ENCODE measurements around the gene PRDX2.
"Not testable (repeated sequence)": the region's sequence is repeated elsewhere in the genome, so short reads cannot be mapped to it uniquely, and the experiment has no call there.

The PRDX2 gene

DNA sequence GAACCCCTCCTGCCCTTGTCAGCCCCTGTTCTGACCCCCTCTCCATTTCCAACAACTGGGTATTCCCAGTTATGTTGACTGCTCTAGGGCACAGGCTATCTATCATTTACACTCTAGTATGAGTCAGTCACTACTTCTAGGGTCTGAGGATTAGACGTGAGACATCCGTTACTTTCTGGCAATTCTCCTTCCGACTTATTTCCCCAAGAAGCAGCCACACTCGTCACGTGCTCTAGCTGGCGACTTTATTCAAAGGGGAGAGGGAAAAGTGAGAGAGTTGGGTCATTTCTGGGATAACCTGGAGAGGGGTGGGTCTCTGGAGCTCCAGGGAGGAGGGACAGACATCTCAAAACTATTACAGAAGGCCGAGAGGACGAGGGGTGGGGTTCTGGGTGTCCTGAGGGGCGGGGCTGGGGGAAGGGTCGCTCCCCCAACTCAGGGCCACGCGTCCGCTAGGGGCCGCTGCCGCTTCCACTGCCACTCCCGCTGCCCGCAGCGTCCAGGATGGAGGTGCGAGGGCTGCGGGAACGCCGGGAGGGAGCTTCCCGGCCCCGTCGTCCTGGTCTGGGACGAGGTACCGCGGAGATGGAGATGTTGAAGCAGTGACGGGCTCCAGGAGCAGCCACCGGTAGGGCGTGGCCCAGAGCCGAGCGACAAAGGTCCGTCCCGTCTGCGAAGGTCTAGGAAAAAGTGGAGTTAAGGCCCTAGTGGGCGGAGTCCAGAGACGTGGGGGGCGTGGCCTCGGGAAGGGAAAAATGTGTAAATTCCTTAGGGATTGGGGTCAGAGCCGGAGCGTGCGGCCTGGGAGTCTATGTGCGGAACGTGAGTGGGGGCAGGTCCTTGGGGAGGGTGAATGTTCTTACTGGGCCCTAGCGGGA lies 23.9 kb upstream of the PRDX2 start:
- DNase-seq (ENCODE audit: low read depth in 2 of 2): no peak

DNA sequence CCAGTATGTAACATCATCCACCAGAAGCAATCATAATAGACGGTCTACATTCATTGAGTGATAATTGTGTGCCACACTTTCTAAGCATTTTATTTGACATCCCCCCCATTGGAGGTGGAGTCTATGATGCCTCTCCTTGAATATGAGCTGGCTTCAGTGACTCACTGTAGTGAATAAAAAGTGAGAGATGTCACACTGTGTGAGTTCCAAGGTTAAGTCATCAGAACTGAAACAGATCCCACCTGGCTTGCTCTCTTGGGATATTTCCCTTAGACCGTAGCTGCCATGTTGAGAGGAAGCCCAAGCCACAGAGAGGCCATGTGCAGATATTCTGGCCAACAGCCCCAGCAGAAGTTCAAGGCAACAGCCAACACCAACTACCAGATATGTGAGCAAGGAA lies 20.2 kb upstream of the PRDX2 start:
- DNase-seq (ENCODE audit: low read depth in 2 of 2): no peak

DNA sequence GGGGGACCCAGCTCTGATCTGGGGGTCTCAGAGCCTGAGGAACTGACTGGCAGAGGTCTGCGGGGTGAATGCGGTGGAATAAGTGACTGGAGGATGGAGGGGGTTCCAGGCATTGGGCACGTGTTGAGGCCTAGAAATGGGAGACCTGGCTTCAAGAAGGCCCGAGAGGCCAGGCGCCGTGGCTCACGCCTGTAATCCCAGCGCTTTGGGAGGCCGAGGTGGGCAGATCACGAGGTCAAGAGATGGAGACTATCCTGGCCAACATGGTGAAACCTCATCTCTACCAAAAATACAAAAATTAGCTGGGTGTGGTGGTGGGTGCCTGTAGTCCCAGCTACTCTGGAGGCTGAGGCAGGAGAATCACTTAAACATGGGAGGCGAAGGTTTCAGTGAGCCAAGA lies 16.2 kb upstream of the PRDX2 start:
- not testable (repeated sequence) for DNase-seq (ENCODE audit: low read depth in 2 of 2)

DNA sequence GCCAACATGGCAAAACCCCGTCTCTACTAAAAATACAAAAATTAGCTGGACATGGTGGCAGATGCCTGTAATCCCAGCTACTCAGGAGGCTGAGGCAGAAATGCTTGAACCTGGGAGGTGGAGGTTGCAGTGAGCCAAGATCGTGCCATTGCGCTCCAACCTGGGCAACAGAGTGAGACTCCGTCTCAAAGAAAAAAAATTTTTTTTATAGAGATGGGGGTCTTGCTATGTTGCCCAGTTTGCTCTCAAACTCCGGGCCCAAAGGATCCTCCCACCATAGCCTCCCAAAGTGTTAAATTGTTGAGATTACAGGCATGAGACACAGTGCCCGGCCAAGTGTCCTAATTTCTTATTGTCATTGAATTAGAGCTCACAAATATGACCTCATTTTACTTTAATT lies 15.6 kb upstream of the PRDX2 start:
- not testable (repeated sequence) for DNase-seq (ENCODE audit: low read depth in 2 of 2)

DNA sequence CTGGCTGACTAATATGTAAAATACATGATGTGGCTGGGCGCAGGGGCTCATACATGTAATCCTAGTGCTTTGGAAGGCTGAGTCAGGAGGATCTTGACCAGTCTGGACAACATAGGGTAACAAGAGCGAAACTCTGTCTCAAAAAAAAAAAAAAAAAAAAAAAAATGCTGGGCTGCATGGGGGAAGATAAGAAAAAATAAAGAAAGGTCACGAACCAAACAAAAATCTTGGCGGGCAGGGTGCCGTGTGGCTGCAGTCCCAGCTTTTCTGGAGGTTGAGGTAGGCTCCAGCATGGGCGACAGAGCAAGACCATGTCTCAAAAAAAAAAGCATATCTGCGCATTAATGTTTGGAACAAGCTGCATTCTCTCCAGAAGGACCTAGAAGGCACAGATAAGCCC lies 13.5 kb upstream of the PRDX2 start:
- DNase-seq (ENCODE audit: low read depth in 2 of 2): no peak

DNA sequence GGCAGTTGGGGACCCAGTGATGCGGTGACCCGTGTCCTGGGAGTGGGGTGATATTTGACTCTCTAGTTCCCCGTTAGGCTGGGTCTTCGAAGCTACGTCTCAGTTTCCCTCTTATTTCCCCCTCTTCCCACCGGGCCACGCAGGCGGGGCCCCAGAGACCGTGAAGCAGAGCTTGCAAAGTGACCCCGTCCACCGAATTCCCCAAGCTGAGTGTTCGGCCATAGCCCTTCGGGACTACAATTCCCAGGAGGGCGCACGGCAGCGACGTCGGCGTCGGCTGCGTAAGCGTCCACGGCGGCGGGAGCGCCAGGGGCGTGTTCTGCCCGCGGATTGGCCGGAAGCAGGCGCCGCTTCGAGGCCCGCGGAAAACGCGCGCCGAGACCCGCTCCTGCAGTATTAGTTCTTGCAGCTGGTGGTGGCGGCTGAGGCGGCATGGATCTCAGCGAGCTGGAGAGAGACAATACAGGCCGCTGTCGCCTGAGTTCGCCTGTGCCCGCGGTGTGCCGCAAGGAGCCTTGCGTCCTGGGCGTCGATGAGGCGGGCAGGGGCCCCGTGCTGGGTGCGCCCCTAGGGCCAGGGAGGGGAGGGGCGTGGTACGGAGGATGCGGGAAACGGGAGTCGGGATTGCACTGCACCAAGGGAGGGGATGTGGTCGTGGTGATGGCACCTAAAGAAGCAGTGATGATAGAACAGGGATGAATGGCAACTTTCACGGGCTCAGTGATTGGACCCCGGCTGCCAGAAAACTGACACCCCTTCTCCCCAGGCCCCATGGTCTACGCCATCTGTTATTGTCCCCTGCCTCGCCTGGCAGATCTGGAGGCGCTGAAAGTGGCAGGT lies 4.9 kb upstream of the PRDX2 start, which contains the start of gene RNASEH2A:
TSS of gene RNASEH2A (plus strand) at position 343 of the 840 bp plus-strand sequence. CDS start at position 433, 90 bp downstream.
- peak; percentile 71 to 74 for DNase-seq (ENCODE audit: low read depth in 2 of 2)

DNA sequence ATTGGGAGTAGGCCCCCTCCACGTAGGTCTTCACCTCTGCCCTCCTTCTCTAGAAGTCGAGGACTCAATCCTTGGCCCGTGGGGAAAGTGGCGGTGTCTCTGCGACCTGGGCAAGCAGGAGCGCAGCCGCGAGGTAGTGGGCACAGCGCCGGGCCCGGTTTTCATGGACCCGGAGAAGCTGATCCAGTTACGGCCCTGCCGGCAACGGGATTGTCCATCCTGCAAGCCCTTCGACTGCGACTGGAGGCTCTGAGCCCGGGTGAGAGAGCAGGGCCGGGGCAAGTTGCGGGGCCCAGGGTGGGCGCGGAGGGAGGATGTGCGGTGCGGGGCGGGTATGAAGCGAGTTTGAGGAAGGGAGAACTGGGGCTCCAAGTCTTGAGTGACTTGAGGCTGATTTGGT lies 2.5 kb upstream of the PRDX2 start:
- DNase-seq (ENCODE audit: low read depth in 2 of 2): no peak

DNA sequence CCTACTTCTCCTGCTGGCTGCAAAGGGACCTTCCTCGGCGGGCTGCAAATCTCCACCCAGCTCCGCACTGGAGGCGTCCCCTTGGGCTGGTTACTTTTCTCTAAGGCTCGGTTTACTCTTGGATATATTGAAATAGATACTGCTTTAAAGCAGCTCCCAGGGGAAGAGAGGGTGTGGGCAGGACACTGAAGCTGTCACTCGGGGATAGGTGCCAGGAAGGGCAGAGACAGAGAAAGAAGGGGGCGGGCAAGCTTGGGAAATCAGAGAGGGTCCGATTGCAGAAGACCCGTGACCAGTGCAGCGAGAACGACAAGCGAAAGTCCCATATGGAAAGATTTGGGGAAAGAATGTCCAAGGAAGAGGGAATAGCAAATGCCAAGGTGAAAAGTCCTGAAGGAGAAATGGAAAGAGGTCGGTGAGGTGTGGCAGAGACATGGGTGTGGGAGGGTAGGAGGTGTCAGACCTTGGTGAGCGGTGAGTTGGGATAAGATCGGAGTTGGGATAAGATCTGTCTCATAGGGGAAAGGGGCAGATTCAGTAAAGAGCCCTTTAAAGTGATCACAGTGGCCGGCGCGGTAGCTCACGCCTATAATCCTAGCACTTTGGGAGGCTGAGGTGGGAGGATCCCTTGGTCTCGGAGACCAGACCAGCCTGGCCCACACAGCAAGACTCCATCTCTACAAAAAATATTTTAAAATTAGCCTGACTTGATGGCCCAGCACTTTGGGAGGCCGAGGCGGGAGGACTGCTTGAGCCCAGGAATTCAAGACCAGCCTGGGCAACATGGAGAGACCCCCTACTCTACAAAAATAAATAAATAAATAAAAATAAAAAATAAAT lies 887 bp upstream of the PRDX2 start:
- no peak for DNase-seq (ENCODE audit: low read depth in 2 of 2)

DNA sequence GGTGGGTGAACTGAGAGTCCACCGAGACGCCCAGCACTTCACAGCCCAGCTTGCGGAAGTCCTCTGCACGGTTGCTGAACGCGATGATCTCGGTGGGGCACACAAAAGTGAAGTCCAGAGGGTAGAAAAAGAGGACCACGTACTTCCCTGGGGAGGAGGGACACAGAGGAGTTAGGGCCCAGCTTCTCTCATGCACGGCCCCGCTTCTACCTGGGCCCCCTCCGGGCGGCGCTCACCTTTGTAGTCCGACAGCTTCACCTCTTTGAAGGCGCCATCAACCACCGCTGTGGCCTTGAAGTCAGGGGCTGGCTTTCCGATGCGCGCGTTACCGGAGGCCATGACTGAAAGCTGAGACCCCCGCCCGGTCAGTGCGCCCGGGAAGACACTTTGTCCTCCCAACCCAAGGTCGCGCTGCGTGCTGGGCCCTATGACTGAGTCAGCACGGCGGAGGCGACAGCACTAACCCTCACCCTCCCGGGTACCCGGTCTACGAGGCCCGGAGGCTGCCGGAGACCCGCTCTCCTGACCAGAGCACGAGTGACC lies 606 bp downstream of the PRDX2 start:
- no peak for DNase-seq (ENCODE audit: low read depth in 2 of 2)

DNA sequence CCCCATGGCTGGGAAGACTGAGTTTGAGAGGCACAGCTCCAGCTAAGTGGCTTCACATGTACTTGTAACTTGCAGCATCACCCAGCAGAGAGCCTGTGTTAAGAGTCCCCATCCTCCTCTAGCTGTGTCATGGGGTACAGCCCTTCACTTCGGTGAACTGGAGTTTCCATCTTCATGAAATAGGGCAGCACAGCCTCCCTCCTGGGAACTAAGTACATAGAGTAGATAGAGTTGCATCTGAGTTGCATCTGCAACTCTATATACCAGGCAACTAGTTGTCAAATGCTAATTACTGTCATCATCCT lies 1.2 kb downstream of the PRDX2 start:
- DNase-seq (ENCODE audit: low read depth in 2 of 2): no peak

DNA sequence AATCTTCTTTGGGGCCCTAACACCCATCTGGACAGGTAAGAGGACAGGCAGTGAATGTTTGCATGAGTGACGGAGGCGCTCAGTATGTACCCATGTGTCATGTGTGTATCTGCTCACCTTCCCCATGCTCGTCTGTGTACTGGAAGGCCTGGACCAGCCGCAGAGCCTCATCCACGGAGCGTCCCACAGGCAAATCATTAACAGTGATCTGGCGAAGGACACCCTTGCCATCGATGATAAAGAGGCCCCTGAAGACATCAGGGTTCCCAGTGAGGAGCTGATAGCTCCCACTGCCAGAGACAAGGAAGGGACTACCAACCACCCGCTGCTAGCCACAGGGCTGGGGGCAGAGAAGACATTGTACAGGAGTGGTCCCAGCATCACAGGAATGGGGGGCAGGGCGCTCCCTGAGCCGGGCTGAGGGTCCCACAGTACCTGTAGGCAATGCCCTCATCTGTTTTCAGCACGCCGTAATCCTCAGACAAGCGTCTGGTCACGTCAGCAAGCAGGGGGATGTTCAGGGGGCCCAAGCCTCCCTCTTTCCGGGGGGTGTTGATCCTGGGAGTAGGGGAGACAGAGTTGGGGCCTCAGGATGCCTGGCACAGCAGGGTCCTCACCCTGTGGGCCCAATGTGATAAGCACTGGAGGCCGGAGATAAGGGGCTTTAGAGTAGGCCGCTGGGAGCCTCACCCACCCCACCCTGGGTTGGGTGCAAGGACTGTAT lies 1.7 kb downstream of the PRDX2 start:
- no peak for DNase-seq (ENCODE audit: low read depth in 2 of 2)

DNA sequence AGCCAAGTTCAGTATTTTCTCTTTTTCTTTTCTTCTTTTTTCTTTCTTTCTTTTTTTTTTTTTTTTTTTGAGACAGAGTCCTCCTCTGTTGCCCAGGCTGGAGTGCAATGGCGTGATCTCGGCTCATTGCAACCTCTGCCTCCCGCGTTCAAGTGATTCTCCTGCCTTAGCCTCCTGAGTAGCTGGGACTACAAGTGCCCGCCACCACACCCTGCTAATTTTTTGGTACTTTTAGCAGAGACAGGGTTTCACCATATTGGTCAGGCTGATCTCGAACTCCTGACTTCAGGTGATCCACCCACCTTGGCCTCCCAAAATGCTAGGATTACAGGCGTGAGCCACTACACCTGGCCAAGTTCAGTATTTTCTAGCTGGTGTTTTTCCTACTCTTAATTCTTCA lies 4.0 kb downstream of the PRDX2 start:
- not testable (repeated sequence) for DNase-seq (ENCODE audit: low read depth in 2 of 2)

DNA sequence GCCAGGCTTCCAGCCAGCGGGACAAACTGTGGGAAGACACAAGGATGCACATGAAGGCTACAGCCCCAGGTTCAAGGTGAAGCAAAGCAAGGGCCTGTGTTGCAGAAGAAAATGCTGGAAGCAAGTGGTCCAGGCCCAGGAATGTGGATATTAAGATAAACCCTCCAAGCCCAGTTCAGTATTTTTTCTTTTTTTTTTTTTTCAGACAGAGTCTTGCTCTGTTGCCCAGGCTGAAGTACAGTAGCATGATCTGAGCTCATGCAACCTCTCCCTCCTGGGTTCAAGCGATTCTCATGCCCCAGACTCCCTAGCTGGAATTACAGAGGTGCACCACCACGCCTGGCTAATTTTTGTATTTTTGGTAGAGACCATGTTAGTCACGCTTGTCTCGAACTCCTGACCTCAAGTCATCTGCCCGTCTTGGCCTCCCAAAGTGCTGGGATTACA lies 4.4 kb downstream of the PRDX2 start:
- no peak for DNase-seq (ENCODE audit: low read depth in 2 of 2)

DNA sequence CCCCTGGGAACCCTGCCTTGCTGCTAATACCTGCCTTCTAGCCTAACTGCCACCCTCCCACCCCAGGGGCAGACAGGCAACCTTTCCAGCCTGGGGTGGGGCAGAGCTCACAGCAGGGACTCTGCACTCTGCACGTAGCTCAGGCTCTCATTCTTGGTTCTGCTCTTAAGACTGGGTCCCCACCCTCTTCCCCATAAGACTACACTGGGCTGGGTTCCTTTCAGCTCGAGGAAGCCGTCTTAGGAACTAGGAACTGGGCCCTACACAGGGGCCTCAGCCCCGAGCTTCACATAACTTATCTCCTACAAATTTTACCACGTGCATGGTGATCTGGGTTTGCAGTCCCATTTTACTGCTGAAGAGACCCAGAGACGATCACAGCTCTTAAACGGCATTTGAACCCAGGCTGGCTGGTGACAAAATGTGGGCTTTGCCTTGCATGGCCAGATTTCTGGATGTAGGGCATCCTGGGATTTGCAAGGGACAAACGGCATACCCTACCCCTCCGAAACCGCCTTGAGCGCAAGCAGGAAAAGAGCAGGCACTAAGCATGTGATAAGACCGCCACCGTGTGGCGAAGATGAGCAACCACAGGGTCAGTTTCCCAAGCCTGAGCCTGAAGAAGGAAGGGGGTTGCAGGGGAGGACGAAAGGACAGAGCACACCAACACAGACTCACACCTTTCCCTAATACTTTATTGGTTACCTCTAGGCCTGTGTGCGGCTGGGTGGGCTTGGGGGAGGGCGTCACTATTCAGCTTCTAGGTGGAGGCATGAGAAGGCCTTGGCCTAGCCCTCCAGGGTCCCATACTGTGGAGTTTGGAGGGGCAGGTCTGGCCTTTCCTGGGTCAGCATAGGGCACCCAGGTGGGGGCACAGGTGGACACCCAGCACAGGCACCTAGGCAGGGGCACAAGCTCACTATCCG lies 5.2 kb downstream of the PRDX2 start:
- DNase-seq (ENCODE audit: low read depth in 2 of 2): peak; percentile 55 to 60

DNA sequence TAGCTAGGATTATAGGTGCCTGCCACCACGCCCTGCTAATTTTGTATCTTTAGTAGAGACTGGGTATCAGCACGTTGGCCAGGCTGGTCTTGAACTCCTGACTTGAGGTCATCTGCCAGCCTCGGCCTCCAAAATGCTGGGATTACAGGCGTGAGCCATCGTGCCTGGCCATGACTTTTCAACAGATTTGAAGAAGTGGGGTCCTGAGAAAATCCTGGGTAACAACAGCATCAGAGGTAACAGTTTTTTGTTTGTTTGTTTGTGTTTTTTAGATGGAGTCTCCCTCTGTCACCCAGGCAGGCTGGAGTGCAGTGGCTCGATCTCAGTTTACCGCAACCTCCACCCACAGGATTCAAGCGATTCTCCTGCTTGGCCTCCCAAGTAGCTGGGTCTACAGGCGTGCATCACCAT lies 6.6 kb downstream of the PRDX2 start:
- no peak for DNase-seq (ENCODE audit: low read depth in 2 of 2)

DNA sequence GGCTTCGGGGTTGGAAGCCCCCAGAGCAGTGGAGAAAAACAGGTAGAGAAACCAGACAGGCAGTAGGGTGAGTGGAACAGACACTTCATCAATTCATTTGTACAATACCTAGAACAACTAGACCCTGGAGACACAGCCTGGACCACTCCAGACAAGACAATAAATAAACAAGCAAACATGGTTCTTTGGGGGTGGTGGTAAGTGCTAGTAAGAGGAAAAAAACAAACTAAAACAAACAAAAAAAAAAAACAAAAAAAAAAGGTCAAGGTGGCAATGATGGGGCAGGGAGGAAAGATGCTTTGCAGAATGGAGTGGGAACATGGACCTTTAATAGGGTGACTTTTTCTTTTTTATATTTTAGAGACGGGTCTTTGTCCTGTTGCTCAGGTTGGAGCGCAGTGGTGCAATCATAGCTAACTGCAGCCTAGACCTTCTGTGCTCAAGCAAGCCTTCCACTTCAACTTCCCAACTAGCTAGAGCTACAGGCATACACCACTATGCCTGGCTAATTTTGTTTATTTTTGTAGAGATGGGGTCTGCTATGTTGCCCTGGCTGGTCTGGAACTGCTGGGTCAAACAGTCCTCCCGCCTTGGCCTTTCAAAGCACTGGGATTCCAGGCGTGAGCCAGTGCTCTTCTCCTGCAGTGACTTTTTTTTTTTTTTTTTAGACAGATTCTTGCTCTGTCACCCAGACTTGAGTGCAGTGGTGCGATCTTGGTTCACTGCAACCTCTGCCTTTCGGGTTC lies 7.2 kb downstream of the PRDX2 start:
- DNase-seq (ENCODE audit: low read depth in 2 of 2): no peak

DNA sequence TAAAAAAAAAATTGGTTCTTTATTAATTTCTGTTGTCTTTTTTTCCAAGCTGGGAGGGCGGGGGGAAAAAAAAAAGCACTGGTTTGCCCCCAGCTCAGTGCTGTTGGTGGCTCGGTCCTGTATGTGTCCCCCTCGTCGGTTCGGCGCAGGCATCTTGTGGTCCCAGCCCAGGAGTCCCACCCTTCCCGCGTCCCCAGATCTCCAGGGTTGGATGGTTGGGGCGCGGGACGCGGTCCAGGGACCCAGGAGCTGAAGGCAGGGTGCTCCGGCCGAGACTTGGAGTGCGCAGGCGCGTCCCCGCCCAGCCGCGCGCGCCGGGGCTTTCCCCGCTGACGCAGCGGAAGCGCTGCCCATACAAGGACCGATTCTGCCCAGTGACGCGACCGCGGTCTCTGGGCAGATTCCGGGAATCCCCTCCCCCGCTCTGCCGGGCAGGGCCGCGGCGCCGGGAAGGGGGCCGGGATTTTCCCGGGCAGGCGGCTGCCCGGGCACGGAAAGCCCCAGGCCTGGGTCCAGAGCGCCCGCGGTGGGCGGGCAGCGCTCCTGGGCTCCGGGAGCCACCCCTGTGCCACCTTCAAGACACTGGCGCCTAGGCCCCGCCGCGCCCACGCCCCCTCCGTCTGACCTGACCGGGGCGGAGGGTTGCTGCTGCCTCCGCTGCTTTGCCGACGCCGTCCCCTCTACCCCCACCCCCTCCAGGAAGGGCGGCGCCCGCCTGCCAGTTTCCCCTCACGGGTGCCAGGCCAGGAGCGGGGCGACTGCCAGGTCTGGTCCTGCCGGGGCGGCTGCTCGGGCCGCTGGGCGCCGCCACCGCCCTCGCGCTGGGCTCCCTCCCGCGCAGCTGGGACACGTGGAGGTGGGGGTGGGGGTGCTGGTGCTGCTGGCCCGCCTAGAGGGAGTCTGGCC lies 8.1 kb downstream of the PRDX2 start:
- DNase-seq (ENCODE audit: low read depth in 2 of 2): peak; percentile 89 to 91

DNA sequence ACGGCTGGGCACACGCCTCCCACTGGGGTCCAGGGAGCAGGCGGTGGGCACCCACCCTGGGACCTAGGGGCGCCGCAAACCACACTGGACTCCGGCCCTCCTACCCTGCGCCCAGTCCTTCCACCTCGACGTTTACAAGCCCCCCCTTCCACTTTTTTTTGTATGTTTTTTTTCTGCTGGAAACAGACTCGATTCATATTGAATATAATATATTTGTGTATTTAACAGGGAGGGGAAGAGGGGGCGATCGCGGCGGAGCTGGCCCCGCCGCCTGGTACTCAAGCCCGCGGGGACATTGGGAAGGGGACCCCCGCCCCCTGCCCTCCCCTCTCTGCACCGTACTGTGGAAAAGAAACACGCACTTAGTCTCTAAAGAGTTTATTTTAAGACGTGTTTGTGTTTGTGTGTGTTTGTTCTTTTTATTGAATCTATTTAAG lies 8.7 kb downstream of the PRDX2 start:
- no peak for DNase-seq (ENCODE audit: low read depth in 2 of 2)

Data from stimulated activated CD8-positive, alpha-beta memory T cell treated with anti-CD3 and anti-CD28 coated beads, Interleukin-2, amount 100 ng/mL, for 1 hour (primary cell).